Bladder microvascular endothelial cell (primary cell): ENCODE data around the gene USP17L24. TPM values are rescaled to one million over a fixed set of nuclear protein-coding genes. Genes with fewer than 3 reads are reported as not detected.

Experiments
- total RNA-seq: library from RNA; depleted of rRNA; stranded (reverse); fragments of >200 nt; gene quantifications from 2 replicates; pipeline ENCODE4 v1.2.3, GENCODE V29; 2014

USP17L24 gene
- total RNA-seq, result not detected in 2 replicates

GRCh38 chr4:9324865-9325264 lies at the start of gene USP17L24:
TSS of gene USP17L24 (plus strand) at chr4:9325165. CDS start at chr4:9325165, 0 bp downstream.

DNA sequence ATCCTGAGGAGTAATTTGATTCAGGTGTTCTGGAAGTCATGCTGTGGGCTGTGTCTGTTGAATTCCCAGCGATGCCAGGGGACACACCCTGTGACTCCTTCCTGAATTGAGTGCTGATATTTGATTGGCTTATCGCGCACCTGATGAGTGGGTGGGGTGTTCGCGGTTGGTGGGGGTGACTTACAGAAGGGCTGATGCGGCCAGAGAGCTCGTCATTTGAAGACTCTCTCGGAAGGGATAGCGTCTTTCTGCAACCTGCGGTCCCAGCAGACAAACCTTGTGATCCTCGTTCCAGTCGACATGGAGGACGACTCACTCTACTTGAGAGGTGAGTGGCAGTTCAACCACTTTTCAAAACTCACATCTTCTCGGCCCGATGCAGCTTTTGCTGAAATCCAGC lies 4.6 kb downstream of the USP17L24 start, which contains the start of gene USP17L25:
Gene USP17L25 (plus strand): TSS at position 301 of the 400 bp plus-strand sequence. CDS start 0 bp downstream, at position 301.

GRCh38 chr4:9334358-9334757 lies 9.4 kb downstream of the USP17L24 start, which contains the start of gene USP17L26:
TSS of gene USP17L26 (plus strand) at chr4:9334658. CDS start at chr4:9334658, 0 bp downstream.

GRCh38 chr4:9339103-9339502 lies 14.1 kb downstream of the USP17L24 start, which contains the start of gene USP17L5:
TSS of gene USP17L5 (plus strand) at chr4:9339403. CDS start at chr4:9339403, 0 bp downstream.

DNA sequence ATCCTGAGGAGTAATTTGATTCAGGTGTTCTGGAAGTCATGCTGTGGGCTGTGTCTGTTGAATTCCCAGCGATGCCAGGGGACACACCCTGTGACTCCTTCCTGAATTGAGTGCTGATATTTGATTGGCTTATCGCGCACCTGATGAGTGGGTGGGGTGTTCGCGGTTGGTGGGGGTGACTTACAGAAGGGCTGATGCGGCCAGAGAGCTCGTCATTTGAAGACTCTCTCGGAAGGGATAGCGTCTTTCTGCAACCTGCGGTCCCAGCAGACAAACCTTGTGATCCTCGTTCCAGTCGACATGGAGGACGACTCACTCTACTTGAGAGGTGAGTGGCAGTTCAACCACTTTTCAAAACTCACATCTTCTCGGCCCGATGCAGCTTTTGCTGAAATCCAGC lies 18.9 kb downstream of the USP17L24 start, which contains the start of gene USP17L27:
Gene USP17L27 (plus strand): TSS at position 301 of the 400 bp plus-strand sequence. CDS start 0 bp downstream, at position 301.

GRCh38 chr4:9348593-9348992 lies 23.6 kb downstream of the USP17L24 start, which contains the start of gene USP17L28:
TSS of gene USP17L28 (plus strand) at chr4:9348893. CDS start at chr4:9348893, 0 bp downstream.

GRCh38 chr4:9353338-9353737 lies 28.4 kb downstream of the USP17L24 start, which contains the start of gene USP17L29:
TSS of gene USP17L29 (plus strand) at chr4:9353638. CDS start at chr4:9353638, 0 bp downstream.

GRCh38 chr4:9362829-9363228 lies 37.9 kb downstream of the USP17L24 start, which contains the start of gene USP17L30:
TSS of gene USP17L30 (plus strand) at chr4:9363129. CDS start at chr4:9363129, 0 bp downstream.

Other genes starting within 250 kb of the USP17L24 start
- not detected in 2 replicates for gene FAM90A26, start 154.8 kb upstream of the USP17L24 start, total RNA-seq
- gene USP17L10, start 114.5 kb upstream of the USP17L24 start, total RNA-seq, result not detected in 2 replicates
- not detected in 2 replicates for gene USP17L11, start 109.8 kb upstream of the USP17L24 start, total RNA-seq
- gene USP17L12, start 105.0 kb upstream of the USP17L24 start, total RNA-seq, result not detected in 2 replicates
- not detected in 2 replicates for gene USP17L13, start 100.3 kb upstream of the USP17L24 start, total RNA-seq
- not detected in 2 replicates for gene USP17L15, start 90.8 kb upstream of the USP17L24 start, total RNA-seq
- not detected in 2 replicates for gene USP17L17, start 81.3 kb upstream of the USP17L24 start, total RNA-seq
- gene USP17L18, start 76.5 kb upstream of the USP17L24 start, total RNA-seq, result not detected in 2 replicates
- not detected in 2 replicates for gene USP17L19, start 71.8 kb upstream of the USP17L24 start, total RNA-seq
- not detected in 2 replicates for gene USP17L20, start 67.0 kb upstream of the USP17L24 start, total RNA-seq
- not detected in 2 replicates for gene USP17L21, start 62.3 kb upstream of the USP17L24 start, total RNA-seq
- not detected in 2 replicates for gene USP17L22, start 57.5 kb upstream of the USP17L24 start, total RNA-seq
- gene USP17L25, start 4.7 kb downstream of the USP17L24 start, total RNA-seq, result not detected in 2 replicates
- gene USP17L26, start 9.5 kb downstream of the USP17L24 start, total RNA-seq, result not detected in 2 replicates
- not detected in 2 replicates for gene USP17L5, start 14.2 kb downstream of the USP17L24 start, total RNA-seq
- not detected in 2 replicates for gene USP17L27, start 19.0 kb downstream of the USP17L24 start, total RNA-seq
- gene USP17L28, start 23.7 kb downstream of the USP17L24 start, total RNA-seq, result not detected in 2 replicates
- not detected in 2 replicates for gene USP17L29, start 28.5 kb downstream of the USP17L24 start, total RNA-seq
- gene USP17L30, start 38.0 kb downstream of the USP17L24 start, total RNA-seq, result not detected in 2 replicates
- gene DEFB131A, start 119.2 kb downstream of the USP17L24 start, total RNA-seq, result not detected in 2 replicates